Nephron (organoid): Measurements from ENCODE around the gene HRAS.

Experiments
- H3K27ac Mint-ChIP-seq, 3 experiments: 2 replicates each; pipeline ENCODE4 v1.8.0; 2020; ENCODE audit warnings: mixed read lengths in 3 of 3, mild to moderate bottlenecking in 2 of 3, moderate library complexity in 1 of 3
- H3K27me3 Mint-ChIP-seq: 2 replicates; pipeline ENCODE4 v1.8.0; 2021; ENCODE audit warnings: low read depth, mild to moderate bottlenecking, moderate library complexity, mixed read lengths
- H3K36me3 Mint-ChIP-seq: 2 replicates; pipeline ENCODE4 v1.8.0; 2020; ENCODE audit warnings: low read depth, mixed read lengths
- H3K4me1 Mint-ChIP-seq: 2 replicates; pipeline ENCODE4 v1.8.0; 2020; ENCODE audit warnings: mixed read lengths
- H3K4me3 Mint-ChIP-seq, 3 experiments: 2 replicates each; pipeline ENCODE4 v1.8.0; 2020; ENCODE audit warnings: mild to moderate bottlenecking in 3 of 3, mixed read lengths in 3 of 3, moderate library complexity in 2 of 3
- H3K9me3 Mint-ChIP-seq: 2 replicates; pipeline ENCODE4 v1.8.0; 2020; ENCODE audit warnings: mixed read lengths
- CTCF ChIP-seq, 3 experiments: fragments of 200-600 bp; sonication (generic); IDR thresholded peaks; one replicate each; pipeline ENCODE4 v1.5.0; 2021; ENCODE audit warnings: antibody characterized with exemption in 3 of 3; ENCODE audit not compliant: unreplicated experiment in 3 of 3

HRAS gene

GRCh38 chr11:563066-563811, 27.9 kb upstream of the HRAS start:
- no peak for TF ChIP-seq CTCF (IDR thresholded peaks at IDR 0.05; ENCODE audit: unreplicated experiment in 3 of 3)
- Mint-ChIP-seq H3K27me3 (peaks cover 16% of the 10 kb centered on the region), H3K9me3 (no peaks in the 10 kb centered on the region), H3K4me3 (peak overlapping the region; percentile 23 to 40 (median 29)), H3K36me3 (no peaks in the 10 kb centered on the region), H3K27ac (no peak overlapping the region), H3K4me1 (peaks cover 5% of the 10 kb centered on the region)

- peaks cover 5% of the 10 kb centered on the region for H3K4me1 Mint-ChIP-seq
- H3K9me3 Mint-ChIP-seq, result no peaks in the 10 kb centered on the region
- peaks cover 27% of the 10 kb centered on the region for H3K27me3 Mint-ChIP-seq
- no peaks in the 10 kb centered on the region for H3K36me3 Mint-ChIP-seq
- H3K27ac Mint-ChIP-seq, result no peak overlapping the region
- no peak for TF ChIP-seq CTCF (IDR thresholded peaks at IDR 0.05; ENCODE audit: unreplicated experiment in 3 of 3)
- peak overlapping the region; percentile 86 to 89 (median 87) for H3K4me3 Mint-ChIP-seq
These were observed 26.8 kb upstream of the HRAS start for GRCh38 chr11:562046-562645.

GRCh38 chr11:561148-562003, 26.0 kb upstream of the HRAS start:
- Mint-ChIP-seq H3K36me3 (no peaks in the 10 kb centered on the region), H3K27me3 (peaks cover 35% of the 10 kb centered on the region), H3K4me3 (peak overlapping the region; percentile 86 to 89 (median 87)), H3K4me1 (peaks cover 5% of the 10 kb centered on the region), H3K27ac (peak overlapping the region in 2 of 3 experiments; percentile 60 to 88), H3K9me3 (no peaks in the 10 kb centered on the region)
- TF ChIP-seq CTCF (IDR thresholded peaks at IDR 0.05; ENCODE audit: unreplicated experiment in 3 of 3), result no peak

- peaks cover 5% of the 10 kb centered on the region for H3K4me1 Mint-ChIP-seq
- H3K9me3 Mint-ChIP-seq, result no peaks in the 10 kb centered on the region
- no peaks in the 10 kb centered on the region for H3K36me3 Mint-ChIP-seq
- H3K4me3 Mint-ChIP-seq, result peak within 1 kb of the TSS; percentile 86 to 89 (median 87)
- H3K27ac Mint-ChIP-seq, result peak within 1 kb of the TSS in 2 of 3 experiments; percentile 67 to 88
- peaks cover 39% of the 10 kb centered on the region for H3K27me3 Mint-ChIP-seq
- no peak for TF ChIP-seq CTCF (IDR thresholded peaks at IDR 0.05; ENCODE audit: unreplicated experiment in 3 of 3)
These were observed 25.1 kb upstream of the HRAS start, which contains the start of the genes LMNTD2 and RASSF7 for GRCh38 chr11:560305-561147. LMNTD2 (minus strand) TSS chr11:560738; CDS start chr11:560716, 22 bp downstream. RASSF7 (plus strand) TSS chr11:560970; CDS start chr11:561769, 799 bp downstream.

GRCh38 chr11:559712-560304, 24.4 kb upstream of the HRAS start:
- no peak for TF ChIP-seq CTCF (IDR thresholded peaks at IDR 0.05; ENCODE audit: unreplicated experiment in 3 of 3)
- Mint-ChIP-seq H3K27me3 (peaks cover 39% of the 10 kb centered on the region), H3K4me3 (peak overlapping the region; percentile 77 to 85 (median 82)), H3K9me3 (no peaks in the 10 kb centered on the region), H3K36me3 (no peaks in the 10 kb centered on the region), H3K4me1 (peaks cover 5% of the 10 kb centered on the region), H3K27ac (peak overlapping the region in 2 of 3 experiments; percentile 67 to 82)
